Measurements from ENCODE around the gene KSR1. TPM values are rescaled to one million over a fixed set of nuclear protein-coding genes. Genes with fewer than 3 reads are reported as not detected.
"Not testable (repeated sequence)": the region's sequence is repeated elsewhere in the genome, so short reads cannot be mapped to it uniquely, and the experiment has no call there.

The KSR1 gene
- total and polyA plus RNA-seq, 2 donors (not counting 1 experiment from before 2014, with no cell fraction given): 5.3 to 10.1 TPM

GRCh38 chr17:27499451-27500265 is 43.4 kb downstream of the KSR1 start:
- TF ChIP-seq EZH2 (IDR thresholded peaks at IDR 0.05; ENCODE audit: low read length, missing control alignments) (no peak), CTCF (conservative IDR thresholded peaks at IDR 0.05 in 1 of 2, IDR thresholded peaks at IDR 0.05 in 1 of 2; ENCODE audit: low read depth in 1 of 2, low read length in 2 of 2) (no peak)
- Histone ChIP-seq H4K20me1 (ENCODE audit: control insufficient read depth, extremely low read depth, insufficient read depth, low read length) (no peaks in the 10 kb centered on the region), H3K79me2 (ENCODE audit: control insufficient read depth, insufficient read depth, low read length) (no peaks in the 10 kb centered on the region), H3K9me3 (ENCODE audit: control insufficient read depth, insufficient read depth, low read depth, low read length) (no peaks in the 10 kb centered on the region), H3K27ac (ENCODE audit: insufficient read depth, low read length) (no peak overlapping the region), H2AFZ (ENCODE audit: low read length) (no peak overlapping the region), H3K4me1 (ENCODE audit: control insufficient read depth, extremely low read depth, insufficient read depth, low read length) (peaks cover 14% of the 10 kb centered on the region), H3K36me3 (ENCODE audit: control insufficient read depth, insufficient read depth, low read length) (no peaks in the 10 kb centered on the region), H3K4me3 (replicated peaks in 1 of 4; ENCODE audit: control extremely low read depth in 1 of 4, insufficient read depth in 1 of 4, low read depth in 3 of 4, low read length in 4 of 4) (no peak overlapping the region), H3K4me2 (ENCODE audit: extremely low read depth, insufficient read depth, low read length) (no peak overlapping the region), H3K27me3 (ENCODE audit: control insufficient read depth, insufficient read depth, low read length) (no peaks in the 10 kb centered on the region), H3K9ac (ENCODE audit: insufficient read depth, low read length) (no peak overlapping the region)
- DNase-seq (ENCODE audit: low read depth in 2 of 2): no peak

- not testable (repeated sequence) for H3K9ac ChIP-seq (ENCODE audit: insufficient read depth, low read length); H2AFZ ChIP-seq (ENCODE audit: low read length); H3K27me3 ChIP-seq (ENCODE audit: control insufficient read depth, insufficient read depth, low read length); H3K27ac ChIP-seq (ENCODE audit: insufficient read depth, low read length); H3K36me3 ChIP-seq (ENCODE audit: control insufficient read depth, insufficient read depth, low read length); H4K20me1 ChIP-seq (ENCODE audit: control insufficient read depth, extremely low read depth, insufficient read depth, low read length); H3K4me3 ChIP-seq (replicated peaks in 1 of 4; ENCODE audit: control extremely low read depth in 1 of 4, insufficient read depth in 1 of 4, low read depth in 3 of 4, low read length in 4 of 4); H3K9me3 ChIP-seq (ENCODE audit: control insufficient read depth, insufficient read depth, low read depth, low read length); H3K79me2 ChIP-seq (ENCODE audit: control insufficient read depth, insufficient read depth, low read length); DNase-seq (ENCODE audit: low read depth in 2 of 2); H3K4me2 ChIP-seq (ENCODE audit: extremely low read depth, insufficient read depth, low read length)
- peaks cover 11% of the 10 kb centered on the region for H3K4me1 ChIP-seq (ENCODE audit: control insufficient read depth, extremely low read depth, insufficient read depth, low read length)
Observed at GRCh38 chr17:27501338-27501737, 45.1 kb downstream of the KSR1 start.

- H3K4me3 ChIP-seq (replicated peaks in 1 of 4; ENCODE audit: control extremely low read depth in 1 of 4, insufficient read depth in 1 of 4, low read depth in 3 of 4, low read length in 4 of 4): no peak overlapping the region
- H2AFZ ChIP-seq (ENCODE audit: low read length): no peak overlapping the region
- H3K27ac ChIP-seq (ENCODE audit: insufficient read depth, low read length): peak overlapping the region; percentile 59
- H3K4me2 ChIP-seq (ENCODE audit: extremely low read depth, insufficient read depth, low read length): no peak overlapping the region
- no peak overlapping the region for H3K9ac ChIP-seq (ENCODE audit: insufficient read depth, low read length)
- no peaks in the 10 kb centered on the region for H3K27me3 ChIP-seq (ENCODE audit: control insufficient read depth, insufficient read depth, low read length)
- no peak for TF ChIP-seq CTCF (conservative IDR thresholded peaks at IDR 0.05 in 1 of 2, IDR thresholded peaks at IDR 0.05 in 1 of 2; ENCODE audit: low read depth in 1 of 2, low read length in 2 of 2)
- no peak for TF ChIP-seq EZH2 (IDR thresholded peaks at IDR 0.05; ENCODE audit: low read length, missing control alignments)
- H3K9me3 ChIP-seq (ENCODE audit: control insufficient read depth, insufficient read depth, low read depth, low read length): no peaks in the 10 kb centered on the region
- no peaks in the 10 kb centered on the region for H3K36me3 ChIP-seq (ENCODE audit: control insufficient read depth, insufficient read depth, low read length)
- no peaks in the 10 kb centered on the region for H3K79me2 ChIP-seq (ENCODE audit: control insufficient read depth, insufficient read depth, low read length)
- H3K4me1 ChIP-seq (ENCODE audit: control insufficient read depth, extremely low read depth, insufficient read depth, low read length): peaks cover 11% of the 10 kb centered on the region
- peak; percentile 89 to 98 for DNase-seq (ENCODE audit: low read depth in 2 of 2)
- no peaks in the 10 kb centered on the region for H4K20me1 ChIP-seq (ENCODE audit: control insufficient read depth, extremely low read depth, insufficient read depth, low read length)
Observed at GRCh38 chr17:27502526-27503324, 46.5 kb downstream of the KSR1 start.
